Cardiac muscle cell (in vitro differentiated cells and primary cell): Measurements from ENCODE around the gene DRD3. TPM values are rescaled to one million over a fixed set of nuclear protein-coding genes. Genes with fewer than 3 reads are reported as not detected.
A peak's percentile ranks its signal among the peaks of the same experiment; 100 is the strongest.

Source experiments
- DNase-seq, 2 donors: peaks; one replicate each; pipeline versions ENCODE4 v3.0.0 to v3.0.0-alpha.2; 2010 to 2017; ENCODE audit warnings: low read depth in 1 of 2, low spot score in 1 of 2
- H3K27ac ChIP-seq: fragments of 200-600 bp; sonication (generic); 2 replicates; pipeline ENCODE4 v1.5.1; 2016
- H3K27me3 ChIP-seq: fragments of 200-600 bp; sonication (generic); 2 replicates; pipeline ENCODE4 v1.6.0; 2016; ENCODE audit warnings: control low read depth
- H3K36me3 ChIP-seq: fragments of 200-600 bp; sonication (generic); 2 replicates; pipeline ENCODE4 v1.5.1; 2016; ENCODE audit warnings: control low read depth
- H3K4me1 ChIP-seq: fragments of 200-600 bp; sonication (generic); 2 replicates; pipeline ENCODE4 v1.8.1; 2017; ENCODE audit warnings: low read depth, mild to moderate bottlenecking, mixed run types
- H3K4me3 ChIP-seq: fragments of 200-600 bp; sonication (generic); 2 replicates; pipeline ENCODE4 v1.5.1; 2016; ENCODE audit warnings: mild to moderate bottlenecking
- H3K9me3 ChIP-seq: fragments of 200-600 bp; sonication (generic); 2 replicates; pipeline ENCODE4 v1.5.1; 2017; ENCODE audit warnings: low read depth, mild to moderate bottlenecking, control low read depth
- CTCF ChIP-seq: IDR thresholded peaks from 2 replicates; pipeline ENCODE4 v1.5.1; 2012; ENCODE audit warnings: low read depth, mild to moderate bottlenecking, low read length
- polyA plus RNA-seq: library from polyadenylated mRNA; unstranded; fragments of >200 nt; fragmentation: Nextera tagmentation; extraction: Ambion mirVana; gene quantifications from 2 replicates; pipeline ENCODE4 v1.2.1, GENCODE V29; 2016
- total RNA-seq: library from RNA; depleted of rRNA; stranded (reverse); fragments of >200 nt; gene quantifications from 2 replicates; pipeline ENCODE4 v1.2.3, GENCODE V29; 2016

The DRD3 gene
- total and polyA plus RNA-seq, 2 experiments from 2014 or later, result 0.51 TPM; not detected in 1

- H3K27me3 ChIP-seq, result no peaks in the 10 kb centered on the region
- peak in 1 of 2 donors; percentile 95 for DNase-seq
- H3K27ac ChIP-seq, result no peak overlapping the region
- no peaks in the 10 kb centered on the region for H3K36me3 ChIP-seq
- no peak overlapping the region for H3K4me3 ChIP-seq
- H3K9me3 ChIP-seq, result no peaks in the 10 kb centered on the region
- H3K4me1 ChIP-seq, result no peaks in the 10 kb centered on the region
- TF ChIP-seq CTCF, result no peak
Measured at GRCh38 chr3:114221165-114221880, 42.5 kb upstream of the DRD3 start.

DNA sequence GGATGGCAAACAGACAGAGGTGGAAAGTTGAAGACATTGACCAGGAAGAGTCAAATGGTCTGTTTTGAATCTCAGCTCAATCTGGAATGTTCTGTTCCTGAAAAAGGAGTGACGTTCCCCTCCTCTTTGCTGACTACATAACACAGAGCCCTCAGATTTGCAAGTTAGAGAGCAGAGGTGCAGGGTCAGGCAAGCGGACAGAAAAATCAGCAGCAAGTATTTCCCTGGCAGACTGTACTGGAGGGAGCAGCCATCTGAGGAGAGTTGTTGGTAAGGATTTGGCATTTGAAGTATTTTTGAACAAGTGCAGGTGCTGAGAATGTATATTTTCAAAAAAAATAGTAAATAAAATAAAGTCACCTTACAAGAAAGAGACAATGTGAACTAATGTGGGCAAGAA lies 40.9 kb upstream of the DRD3 start:
- Histone ChIP-seq H3K27ac (no peak overlapping the region), H3K4me3 (no peak overlapping the region), H3K36me3 (no peaks in the 10 kb centered on the region), H3K4me1 (no peaks in the 10 kb centered on the region), H3K9me3 (no peaks in the 10 kb centered on the region), H3K27me3 (no peaks in the 10 kb centered on the region)
- TF ChIP-seq CTCF, result no peak
- DNase-seq, result peak; percentile 11 to 24

DNA sequence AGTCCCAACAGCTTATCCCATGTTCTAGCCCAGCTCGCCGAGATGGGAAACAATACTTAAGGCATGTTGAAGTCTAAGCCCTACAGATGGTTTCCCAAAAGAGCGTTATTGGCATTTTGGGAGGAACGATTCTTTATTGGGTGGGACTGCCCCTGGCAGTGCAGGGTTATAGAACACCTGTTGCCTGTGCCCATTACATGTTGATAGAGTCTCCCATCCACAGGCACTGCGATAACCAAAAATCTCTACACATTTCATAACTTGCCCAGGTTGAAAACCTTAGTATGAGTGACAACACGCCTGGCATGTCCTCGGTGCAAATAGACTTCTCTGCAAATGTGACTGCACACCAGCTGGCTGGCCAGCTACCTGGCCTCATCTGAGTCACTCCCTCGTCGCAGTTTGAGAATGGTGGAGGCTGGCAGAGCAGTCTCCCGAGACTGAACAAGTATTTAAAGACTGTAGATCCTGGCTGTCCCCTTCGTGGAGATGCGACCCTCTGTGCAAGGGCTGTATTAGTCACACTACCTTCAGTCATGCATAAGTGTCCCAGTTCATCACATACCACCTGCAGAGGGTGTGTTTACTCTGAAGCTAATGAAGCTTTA lies 39.8 kb upstream of the DRD3 start:
- no peaks in the 10 kb centered on the region for H3K4me1 ChIP-seq
- TF ChIP-seq CTCF, result no peak
- no peaks in the 10 kb centered on the region for H3K36me3 ChIP-seq
- H3K4me3 ChIP-seq, result no peak overlapping the region
- DNase-seq, result no peak
- H3K9me3 ChIP-seq, result no peaks in the 10 kb centered on the region
- no peak overlapping the region for H3K27ac ChIP-seq
- no peaks in the 10 kb centered on the region for H3K27me3 ChIP-seq

DNA sequence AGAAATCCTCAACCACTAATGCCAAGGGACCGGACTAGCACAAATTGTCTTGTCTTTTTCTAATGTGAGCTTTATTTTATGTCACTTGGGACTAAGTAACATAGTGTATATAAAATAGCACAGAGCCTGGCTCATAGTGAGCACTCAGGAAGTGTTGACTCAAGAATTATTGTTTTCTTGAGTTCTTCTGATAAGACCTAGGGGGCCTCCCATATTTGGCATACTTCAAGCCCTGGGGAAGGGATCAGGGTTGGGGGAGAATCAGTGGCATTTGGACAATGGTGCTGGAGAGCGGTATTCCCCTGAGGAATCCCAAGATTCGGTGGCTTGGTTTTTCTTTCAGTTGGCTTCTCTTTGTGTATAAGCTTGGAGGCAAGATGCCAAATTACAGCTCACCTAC lies 39.2 kb upstream of the DRD3 start:
- H3K9me3 ChIP-seq, result no peaks in the 10 kb centered on the region
- H3K27ac ChIP-seq, result no peak overlapping the region
- TF ChIP-seq CTCF, result no peak
- no peaks in the 10 kb centered on the region for H3K4me1 ChIP-seq
- H3K4me3 ChIP-seq, result no peak overlapping the region
- peak in 1 of 2 donors; percentile 59 for DNase-seq
- no peaks in the 10 kb centered on the region for H3K36me3 ChIP-seq
- no peaks in the 10 kb centered on the region for H3K27me3 ChIP-seq

DNA sequence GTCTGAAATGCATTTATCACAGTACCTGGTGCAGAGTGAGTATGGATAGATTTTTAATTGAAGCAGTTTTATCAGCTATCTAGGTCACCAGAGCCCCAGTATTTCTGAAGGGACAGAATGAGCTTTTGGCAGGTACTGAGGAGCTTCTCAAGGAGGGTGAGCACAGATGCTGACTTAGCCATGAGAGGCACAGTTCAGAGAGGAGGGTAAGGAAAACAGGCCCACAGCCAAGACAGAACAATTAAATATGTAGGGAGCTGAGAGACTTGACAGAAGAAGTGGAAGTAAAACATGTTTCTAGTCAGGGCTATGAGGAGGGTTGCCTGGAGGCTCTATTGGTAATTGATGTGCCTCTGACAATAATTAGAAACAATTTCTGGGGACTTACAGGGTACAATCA lies 38.4 kb upstream of the DRD3 start:
- H3K9me3 ChIP-seq, result no peaks in the 10 kb centered on the region
- DNase-seq, result peak in 1 of 2 donors; percentile 27
- H3K27me3 ChIP-seq, result no peaks in the 10 kb centered on the region
- no peak for TF ChIP-seq CTCF
- no peak overlapping the region for H3K4me3 ChIP-seq
- no peaks in the 10 kb centered on the region for H3K36me3 ChIP-seq
- no peaks in the 10 kb centered on the region for H3K4me1 ChIP-seq
- H3K27ac ChIP-seq, result no peak overlapping the region
